ENCODE data around the gene AFDN. TPM values are rescaled to one million over a fixed set of nuclear protein-coding genes. Genes with fewer than 3 reads are reported as not detected.

AFDN gene, protein sequence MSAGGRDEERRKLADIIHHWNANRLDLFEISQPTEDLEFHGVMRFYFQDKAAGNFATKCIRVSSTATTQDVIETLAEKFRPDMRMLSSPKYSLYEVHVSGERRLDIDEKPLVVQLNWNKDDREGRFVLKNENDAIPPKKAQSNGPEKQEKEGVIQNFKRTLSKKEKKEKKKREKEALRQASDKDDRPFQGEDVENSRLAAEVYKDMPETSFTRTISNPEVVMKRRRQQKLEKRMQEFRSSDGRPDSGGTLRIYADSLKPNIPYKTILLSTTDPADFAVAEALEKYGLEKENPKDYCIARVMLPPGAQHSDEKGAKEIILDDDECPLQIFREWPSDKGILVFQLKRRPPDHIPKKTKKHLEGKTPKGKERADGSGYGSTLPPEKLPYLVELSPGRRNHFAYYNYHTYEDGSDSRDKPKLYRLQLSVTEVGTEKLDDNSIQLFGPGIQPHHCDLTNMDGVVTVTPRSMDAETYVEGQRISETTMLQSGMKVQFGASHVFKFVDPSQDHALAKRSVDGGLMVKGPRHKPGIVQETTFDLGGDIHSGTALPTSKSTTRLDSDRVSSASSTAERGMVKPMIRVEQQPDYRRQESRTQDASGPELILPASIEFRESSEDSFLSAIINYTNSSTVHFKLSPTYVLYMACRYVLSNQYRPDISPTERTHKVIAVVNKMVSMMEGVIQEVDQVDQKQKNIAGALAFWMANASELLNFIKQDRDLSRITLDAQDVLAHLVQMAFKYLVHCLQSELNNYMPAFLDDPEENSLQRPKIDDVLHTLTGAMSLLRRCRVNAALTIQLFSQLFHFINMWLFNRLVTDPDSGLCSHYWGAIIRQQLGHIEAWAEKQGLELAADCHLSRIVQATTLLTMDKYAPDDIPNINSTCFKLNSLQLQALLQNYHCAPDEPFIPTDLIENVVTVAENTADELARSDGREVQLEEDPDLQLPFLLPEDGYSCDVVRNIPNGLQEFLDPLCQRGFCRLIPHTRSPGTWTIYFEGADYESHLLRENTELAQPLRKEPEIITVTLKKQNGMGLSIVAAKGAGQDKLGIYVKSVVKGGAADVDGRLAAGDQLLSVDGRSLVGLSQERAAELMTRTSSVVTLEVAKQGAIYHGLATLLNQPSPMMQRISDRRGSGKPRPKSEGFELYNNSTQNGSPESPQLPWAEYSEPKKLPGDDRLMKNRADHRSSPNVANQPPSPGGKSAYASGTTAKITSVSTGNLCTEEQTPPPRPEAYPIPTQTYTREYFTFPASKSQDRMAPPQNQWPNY (N-terminal part only)
- total RNA-seq, result 10 to 100 TPM; 29.9 to 37.7 TPM

DNA sequence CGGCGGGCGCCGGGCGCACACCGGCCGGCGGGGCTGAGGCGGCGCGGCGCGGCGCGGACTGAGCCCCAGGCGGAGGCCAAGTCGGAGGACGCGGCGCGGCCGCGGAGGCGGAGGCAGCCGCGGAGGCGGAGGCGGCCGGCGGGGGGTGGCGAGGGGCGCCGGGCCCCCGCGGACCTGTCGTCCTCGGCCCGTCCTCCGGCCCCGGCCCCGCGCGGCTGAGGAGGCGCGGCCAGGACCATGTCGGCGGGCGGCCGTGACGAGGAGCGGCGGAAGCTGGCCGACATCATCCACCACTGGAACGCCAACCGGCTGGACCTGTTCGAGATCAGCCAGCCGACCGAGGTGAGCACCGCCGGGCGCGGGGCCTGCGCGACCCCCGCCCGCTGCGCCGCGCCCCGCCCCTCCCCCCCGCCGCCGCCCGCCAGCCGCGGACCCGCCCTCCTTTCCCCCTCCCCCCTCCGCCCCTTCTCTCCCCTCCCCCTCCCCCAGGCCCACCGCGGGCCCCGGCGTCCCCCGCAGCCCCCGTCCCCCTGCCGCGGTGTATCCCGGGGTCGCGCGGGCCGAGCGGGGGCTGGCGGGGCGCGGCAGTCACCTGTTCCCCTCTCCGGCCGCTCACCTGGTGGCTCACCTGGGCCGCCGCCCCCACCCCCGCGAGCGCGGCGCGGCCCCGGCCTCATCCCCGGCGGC is at the start of gene AFDN:
AFDN (plus strand) TSS at position 16 of the 687 bp plus-strand sequence; CDS start at position 238, 222 bp downstream.
- H3K4me3 Mint-ChIP-seq, result peak within 1 kb of the TSS; percentile 86
- H3K4me1 Mint-ChIP-seq, result peaks cover 29% of the 10 kb centered on the region
- no peaks in the 10 kb centered on the region for H3K9me3 Mint-ChIP-seq
- ATAC-seq (ENCODE audit: low read depth), result no peak
- H3K27me3 Mint-ChIP-seq, result peaks cover 67% of the 10 kb centered on the region
- no peak for DNase-seq
- POLR2A ChIA-PET, result no interaction called here
- H3K36me3 Mint-ChIP-seq, result peaks cover 5% of the 10 kb centered on the region
- peak within 1 kb of the TSS; percentile 78 for H3K27ac Mint-ChIP-seq

DNA sequence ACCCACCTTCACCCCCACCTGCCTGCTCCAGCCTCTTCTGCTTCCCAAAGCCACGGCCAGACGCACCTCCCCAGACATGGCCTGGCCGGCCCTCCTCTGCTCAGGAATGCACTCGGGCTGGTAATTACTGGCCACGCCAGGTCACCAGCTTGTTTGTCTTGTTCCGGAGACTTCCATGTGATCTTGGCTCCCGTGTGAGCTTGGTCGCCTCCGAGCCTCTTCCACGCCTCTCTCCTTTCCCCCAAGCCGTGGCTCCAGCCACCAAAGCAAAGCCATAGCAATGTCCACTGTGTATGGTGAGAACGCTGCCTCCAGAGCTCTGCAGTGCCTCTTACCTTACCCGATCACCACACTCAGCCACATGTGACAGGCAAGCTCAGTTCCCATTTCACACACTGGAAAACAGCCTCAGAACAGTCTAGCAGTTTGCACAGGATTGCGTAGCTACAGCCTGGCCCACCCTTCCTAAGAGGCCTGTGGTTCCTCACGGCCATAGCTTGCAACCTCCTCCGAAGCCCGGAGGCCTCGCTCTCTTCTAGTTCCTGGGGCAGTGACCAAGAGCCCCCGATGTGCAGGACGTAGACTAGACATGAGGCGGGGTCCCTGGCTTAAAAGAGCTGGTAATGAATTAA is 48.1 kb upstream of the AFDN start:
- Mint-ChIP-seq H3K36me3 (no peaks in the 10 kb centered on the region), H3K4me1 (no peaks in the 10 kb centered on the region), H3K9me3 (no peaks in the 10 kb centered on the region), H3K27ac (no peak overlapping the region), H3K27me3 (peaks cover 9% of the 10 kb centered on the region), H3K4me3 (no peak overlapping the region)
- ATAC-seq (ENCODE audit: low read depth) (no peak), DNase-seq (no peak)
- POLR2A ChIA-PET, result no interaction called here

DNA sequence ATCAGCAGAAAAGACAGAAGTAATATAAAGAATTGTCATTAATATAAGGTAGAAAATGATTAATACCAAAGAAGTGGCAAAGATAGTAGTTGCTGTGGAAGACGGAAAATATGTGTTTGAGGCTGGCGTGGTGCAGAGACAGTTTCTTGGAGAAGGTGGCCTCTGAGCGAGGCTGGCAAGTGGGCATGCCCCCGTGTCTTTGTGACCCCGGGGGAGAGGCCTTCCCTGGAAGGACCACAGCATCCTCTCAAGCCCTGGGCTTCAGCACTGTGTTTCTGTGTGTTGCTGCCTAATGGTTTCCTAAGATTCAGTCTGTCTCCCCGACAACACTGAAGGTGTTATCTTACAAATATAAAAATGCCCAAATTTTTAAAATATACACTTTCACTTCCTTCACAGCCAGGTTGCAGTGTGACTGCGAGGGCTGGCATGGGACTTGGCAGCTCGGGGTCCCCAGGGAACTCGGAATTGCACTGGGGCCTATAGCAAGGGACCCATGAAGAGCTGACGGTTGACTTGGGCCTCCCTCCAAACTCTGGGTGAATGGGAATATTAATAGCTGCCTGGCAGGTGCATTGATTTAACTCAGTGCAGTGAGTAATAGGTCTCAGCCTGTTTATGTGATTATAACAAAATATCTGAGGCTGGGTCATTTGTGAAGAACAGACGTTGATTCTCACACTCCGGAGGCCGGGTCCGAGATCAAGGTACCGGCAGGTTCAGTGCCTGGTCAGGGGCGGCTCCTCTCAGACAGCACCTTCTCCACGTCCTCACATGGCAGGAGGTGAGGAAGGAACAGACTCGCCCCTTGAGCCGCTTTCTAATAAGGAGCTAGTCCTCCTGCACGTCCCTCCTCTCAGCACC is 47.4 kb upstream of the AFDN start:
- DNase-seq (no peak), ATAC-seq (ENCODE audit: low read depth) (no peak)
- Mint-ChIP-seq H3K9me3 (no peaks in the 10 kb centered on the region), H3K27ac (no peak overlapping the region), H3K27me3 (peaks cover 9% of the 10 kb centered on the region), H3K4me1 (no peaks in the 10 kb centered on the region), H3K4me3 (no peak overlapping the region), H3K36me3 (no peaks in the 10 kb centered on the region)
- POLR2A ChIA-PET, result no interaction called here

DNA sequence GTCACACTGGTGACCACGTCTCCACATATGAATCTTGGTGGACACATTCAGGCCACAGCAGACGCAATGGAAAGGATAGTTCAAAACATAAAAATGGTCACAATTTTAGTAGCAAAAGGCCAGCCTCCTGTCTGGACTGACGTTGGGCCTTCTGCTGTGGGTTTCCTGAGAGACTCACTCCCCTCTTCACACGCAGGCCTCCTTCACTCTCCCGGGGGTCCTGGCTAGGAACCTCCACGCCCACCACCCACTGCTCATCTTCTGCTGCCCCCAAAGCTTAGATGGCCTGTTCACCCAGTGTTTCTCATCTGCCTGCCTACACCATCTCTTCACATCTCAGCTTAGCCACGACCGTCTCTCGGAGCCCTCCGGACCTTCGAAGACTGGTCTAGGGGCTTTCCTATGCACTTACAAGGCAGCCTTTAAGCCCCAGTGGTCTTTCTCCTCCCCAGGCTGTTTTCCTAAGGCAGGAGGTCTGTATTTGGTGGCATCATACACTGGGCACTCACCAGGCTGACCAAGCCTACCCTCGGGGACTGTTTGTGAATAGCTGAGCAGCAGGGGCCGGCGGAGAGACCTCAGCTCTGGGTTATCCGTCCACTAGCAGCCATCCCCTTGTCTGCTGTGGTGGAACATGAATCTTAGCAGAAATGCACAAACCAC is 46.6 kb upstream of the AFDN start:
- H3K27ac Mint-ChIP-seq, result no peak overlapping the region
- H3K9me3 Mint-ChIP-seq, result no peaks in the 10 kb centered on the region
- POLR2A ChIA-PET, result no interaction called here
- peaks cover 9% of the 10 kb centered on the region for H3K27me3 Mint-ChIP-seq
- H3K4me1 Mint-ChIP-seq, result no peaks in the 10 kb centered on the region
- no peak for DNase-seq
- no peaks in the 10 kb centered on the region for H3K36me3 Mint-ChIP-seq
- no peak overlapping the region for H3K4me3 Mint-ChIP-seq
- ATAC-seq (ENCODE audit: low read depth), result no peak

DNA sequence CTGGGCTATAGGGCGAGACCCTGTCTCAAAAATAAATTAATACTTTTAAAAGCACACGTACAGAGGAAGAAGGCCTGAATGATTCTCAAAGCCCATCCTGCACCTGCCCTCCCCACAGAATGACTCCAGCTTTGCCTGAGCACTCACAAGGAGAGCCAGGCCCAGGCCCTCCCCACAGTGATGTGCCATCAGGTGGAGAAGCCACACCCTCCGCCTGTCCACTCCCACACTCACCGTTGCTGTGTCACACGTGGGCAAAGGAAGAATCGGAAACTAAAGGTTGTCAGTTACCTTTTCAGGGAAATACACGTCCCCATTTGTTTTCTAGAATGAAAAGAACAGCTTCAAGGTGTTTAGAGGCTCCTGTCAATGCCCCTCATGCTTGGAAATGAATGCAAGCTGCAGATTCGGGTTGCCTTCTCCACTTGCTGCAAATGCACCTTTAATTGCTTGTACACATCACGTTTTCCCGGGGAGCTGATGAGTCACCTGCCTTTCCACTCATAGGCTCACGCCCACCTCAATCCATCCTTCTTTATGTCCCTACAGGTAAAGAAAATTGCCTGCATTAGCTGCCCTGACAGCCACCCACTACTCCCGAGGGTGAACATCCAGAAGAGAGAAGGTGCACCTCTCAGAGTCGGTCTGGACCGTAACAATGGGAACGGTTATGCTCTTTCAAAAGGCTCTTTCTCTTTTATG is 45.5 kb upstream of the AFDN start:
- H3K9me3 Mint-ChIP-seq, result no peaks in the 10 kb centered on the region
- H3K36me3 Mint-ChIP-seq, result no peaks in the 10 kb centered on the region
- POLR2A ChIA-PET, result no interaction called here
- no peaks in the 10 kb centered on the region for H3K4me1 Mint-ChIP-seq
- no peak for ATAC-seq (ENCODE audit: low read depth)
- no peak overlapping the region for H3K4me3 Mint-ChIP-seq
- peaks cover 9% of the 10 kb centered on the region for H3K27me3 Mint-ChIP-seq
- DNase-seq, result no peak
- H3K27ac Mint-ChIP-seq, result no peak overlapping the region

DNA sequence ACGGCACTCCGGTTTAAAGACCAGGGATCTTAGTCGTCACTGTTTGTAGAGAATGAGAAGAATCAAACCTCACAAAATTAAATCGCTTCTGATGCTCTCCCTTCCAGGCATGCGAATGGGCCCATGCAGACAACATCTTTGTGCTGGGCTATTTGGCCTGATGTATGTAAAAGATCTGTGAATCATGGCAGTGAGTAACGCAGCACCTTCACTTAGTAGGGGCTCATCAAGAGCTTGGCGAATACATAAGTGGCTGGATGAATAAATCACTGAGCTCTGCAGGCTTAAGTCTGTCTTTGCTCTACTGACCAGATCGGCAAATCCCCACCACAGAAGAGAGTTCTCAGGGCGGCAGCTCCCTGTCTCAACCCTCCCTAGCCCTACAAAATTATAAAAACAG is 44.8 kb upstream of the AFDN start:
- ATAC-seq (ENCODE audit: low read depth) (no peak), DNase-seq (no peak)
- H3K4me3 Mint-ChIP-seq, result no peak overlapping the region
- no peaks in the 10 kb centered on the region for H3K4me1 Mint-ChIP-seq
- no peaks in the 10 kb centered on the region for H3K36me3 Mint-ChIP-seq
- H3K9me3 Mint-ChIP-seq, result no peaks in the 10 kb centered on the region
- POLR2A ChIA-PET, result no interaction called here
- H3K27ac Mint-ChIP-seq, result no peak overlapping the region
- H3K27me3 Mint-ChIP-seq, result peaks cover 9% of the 10 kb centered on the region

DNA sequence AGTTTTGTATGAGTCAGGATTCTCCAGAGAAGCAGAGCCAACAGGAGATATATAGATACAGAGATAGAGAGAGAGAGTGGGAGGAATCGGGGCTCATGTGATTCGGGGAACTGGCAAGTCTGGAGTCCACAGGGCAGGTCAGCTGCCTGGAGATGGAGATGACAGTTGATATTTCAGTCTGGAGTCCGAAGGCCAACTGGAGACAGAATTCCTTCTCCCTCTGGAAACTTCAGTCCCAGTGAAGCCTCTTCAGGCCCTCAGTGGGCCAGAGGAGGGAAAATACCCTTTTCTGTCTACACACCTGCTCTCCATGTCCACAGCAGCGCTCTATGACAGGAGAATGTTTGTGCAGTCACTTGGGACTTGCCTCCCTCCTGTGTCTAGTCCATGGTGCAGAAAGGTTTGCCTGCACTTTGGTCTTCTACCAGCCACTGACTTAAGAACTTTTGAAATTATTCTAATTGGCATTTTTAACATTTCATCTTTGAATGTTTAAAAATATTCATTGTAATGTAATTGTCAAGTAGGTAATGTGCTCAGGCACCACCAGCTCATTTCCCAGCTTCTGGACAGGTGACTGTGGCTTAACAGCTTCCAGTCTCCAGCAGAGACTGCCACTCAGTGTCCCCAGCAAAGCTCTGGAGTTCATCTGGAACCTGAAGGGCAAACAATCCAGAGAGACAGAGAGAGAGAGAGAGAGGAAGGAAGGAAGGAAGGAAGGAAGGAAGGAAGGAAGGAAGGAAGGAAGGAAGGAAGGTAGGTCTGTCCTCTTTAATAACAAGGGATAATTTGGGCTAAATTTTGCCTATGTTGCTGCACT is 43.8 kb upstream of the AFDN start:
- H3K36me3 Mint-ChIP-seq, result no peaks in the 10 kb centered on the region
- no peak overlapping the region for H3K4me3 Mint-ChIP-seq
- no peak for DNase-seq
- H3K27ac Mint-ChIP-seq, result no peak overlapping the region
- ATAC-seq (ENCODE audit: low read depth), result no peak
- H3K27me3 Mint-ChIP-seq, result peaks cover 3% of the 10 kb centered on the region
- POLR2A ChIA-PET, result no interaction called here
- no peaks in the 10 kb centered on the region for H3K4me1 Mint-ChIP-seq
- no peaks in the 10 kb centered on the region for H3K9me3 Mint-ChIP-seq

DNA sequence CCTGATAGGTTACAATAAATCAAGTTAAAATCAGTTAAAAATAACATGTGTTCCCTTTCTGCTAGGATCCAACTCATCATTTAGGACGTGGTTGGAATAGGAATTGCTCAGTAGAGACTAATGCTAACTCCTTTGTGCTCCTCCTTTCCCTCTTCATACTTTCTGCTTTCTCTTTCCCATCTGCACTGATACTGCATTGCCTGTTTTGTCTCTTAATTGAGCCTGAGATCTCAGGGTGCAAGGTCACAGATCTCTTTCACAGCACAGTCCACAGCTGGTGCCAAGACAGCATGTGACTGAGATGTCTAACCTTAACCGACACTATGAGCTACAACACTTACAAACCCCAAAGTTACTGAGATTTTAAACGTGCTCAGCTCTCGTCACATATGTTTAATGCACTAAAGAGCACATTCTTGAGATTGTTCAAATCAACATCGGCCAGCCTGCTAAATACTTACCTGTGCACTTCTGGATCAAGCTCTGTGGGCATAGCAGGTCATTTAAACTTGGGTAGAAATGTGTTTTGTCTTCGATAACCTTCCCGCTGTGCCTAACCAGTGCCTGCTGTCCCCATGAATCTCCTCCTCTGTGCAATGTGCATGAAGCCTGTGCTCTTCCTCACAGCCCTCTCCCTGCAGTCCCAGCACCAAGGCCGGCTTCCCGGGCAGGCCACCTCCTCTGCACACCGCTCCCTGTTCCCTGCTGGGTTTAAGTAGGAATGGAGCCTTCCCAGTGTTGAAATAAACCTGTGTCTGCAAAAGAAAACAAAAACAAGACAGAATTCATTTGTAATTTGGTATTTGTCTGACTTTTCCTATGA is 39.6 kb upstream of the AFDN start:
- Mint-ChIP-seq H3K27ac (no peak overlapping the region), H3K9me3 (no peaks in the 10 kb centered on the region), H3K36me3 (no peaks in the 10 kb centered on the region), H3K4me3 (no peak overlapping the region), H3K4me1 (no peaks in the 10 kb centered on the region), H3K27me3 (peaks cover 4% of the 10 kb centered on the region)
- ATAC-seq (ENCODE audit: low read depth) (no peak), DNase-seq (no peak)
- POLR2A ChIA-PET, result no interaction called here

DNA sequence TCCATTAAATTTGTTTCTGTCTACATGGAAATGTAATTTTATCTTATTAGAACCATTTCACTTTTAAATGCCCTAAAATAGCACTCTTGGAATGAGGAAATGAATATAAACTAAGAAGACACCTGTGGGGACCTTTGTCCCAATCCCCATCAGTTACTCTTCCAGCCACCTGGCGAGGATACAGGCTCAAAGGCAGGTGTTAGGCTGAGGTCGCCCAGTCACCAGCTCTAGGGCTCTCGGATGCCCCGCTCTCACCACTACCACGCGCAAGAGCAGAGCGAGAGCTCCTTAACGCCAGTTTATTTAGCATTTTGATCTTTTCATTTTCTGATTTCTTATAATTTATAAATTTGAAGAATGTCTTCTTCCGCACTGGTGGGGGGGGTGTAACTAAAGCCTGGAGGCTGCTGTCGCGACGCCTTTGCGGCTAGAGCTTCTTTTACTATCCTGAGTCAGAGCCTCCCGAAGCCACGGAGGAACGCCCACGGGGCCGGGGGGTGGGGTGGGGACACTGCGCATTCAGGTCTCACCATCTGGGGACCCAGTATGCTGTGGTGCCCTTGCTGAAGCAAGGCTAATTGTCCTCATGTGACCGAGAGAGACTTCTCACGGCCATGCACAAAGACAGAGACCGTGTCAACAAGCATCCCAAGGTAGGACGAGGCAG is 38.7 kb upstream of the AFDN start:
- POLR2A ChIA-PET, result no interaction called here
- Mint-ChIP-seq H3K36me3 (no peaks in the 10 kb centered on the region), H3K4me3 (no peak overlapping the region), H3K9me3 (no peaks in the 10 kb centered on the region), H3K4me1 (no peaks in the 10 kb centered on the region), H3K27me3 (peaks cover 10% of the 10 kb centered on the region), H3K27ac (no peak overlapping the region)
- DNase-seq (no peak), ATAC-seq (ENCODE audit: low read depth) (no peak)

DNA sequence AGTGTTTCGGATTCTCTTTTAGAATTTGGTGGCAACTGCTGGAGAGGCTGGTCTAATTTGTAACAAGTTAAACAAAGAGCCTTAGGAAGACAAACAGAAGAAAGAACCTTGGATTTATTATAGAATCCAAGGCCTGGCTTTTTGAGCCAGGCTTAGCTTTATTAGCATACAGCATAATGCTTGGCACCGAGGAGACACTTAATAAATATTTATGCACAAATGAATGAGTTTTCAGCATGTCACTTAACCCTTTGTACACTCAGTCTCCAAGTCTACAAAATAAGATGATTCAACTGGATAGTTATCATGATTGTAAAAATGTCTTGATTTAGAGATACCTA is 38.2 kb upstream of the AFDN start:
- H3K4me1 Mint-ChIP-seq, result no peaks in the 10 kb centered on the region
- POLR2A ChIA-PET, result no interaction called here
- H3K27ac Mint-ChIP-seq, result no peak overlapping the region
- H3K27me3 Mint-ChIP-seq, result peaks cover 10% of the 10 kb centered on the region
- no peak for DNase-seq
- no peak for ATAC-seq (ENCODE audit: low read depth)
- H3K4me3 Mint-ChIP-seq, result no peak overlapping the region
- no peaks in the 10 kb centered on the region for H3K36me3 Mint-ChIP-seq
- no peaks in the 10 kb centered on the region for H3K9me3 Mint-ChIP-seq
